ENCODE measurements around the gene SHC4.
"Not testable (repeated sequence)": the region's sequence is repeated elsewhere in the genome, so short reads cannot be mapped to it uniquely, and the experiment has no call there.

The SHC4 gene

GRCh38 chr15:48854434-48854833, 109.3 kb downstream of the SHC4 start:
- no CpG with 5 or more reads among the region's 3 CpGs for WGBS (ENCODE audit: insufficient coverage, insufficient read length)
- H3K36me3 ChIP-seq (ENCODE audit: control insufficient read depth, insufficient read depth, low read length); H3K9me3 ChIP-seq (ENCODE audit: control insufficient read depth, insufficient read depth, low read length); DNase-seq (ENCODE audit: low read depth, low spot score); H3K27ac ChIP-seq (ENCODE audit: low read length); H3K4me1 ChIP-seq (ENCODE audit: control insufficient read depth, insufficient read depth, low read length); H3K4me3 ChIP-seq (ENCODE audit: low read length); H3K27me3 ChIP-seq (ENCODE audit: control insufficient read depth, insufficient read depth, low read length): not testable (repeated sequence)

- no peak for DNase-seq (ENCODE audit: low read depth, low spot score)
- H3K4me3 ChIP-seq (ENCODE audit: low read length) = no peak overlapping the region
These were observed 111.8 kb downstream of the SHC4 start for GRCh38 chr15:48851956-48852355.

GRCh38 chr15:48850648-48851047, 113.1 kb downstream of the SHC4 start:
- Histone ChIP-seq H3K4me3 (ENCODE audit: low read length) (no peak overlapping the region), H3K4me1 (ENCODE audit: control insufficient read depth, insufficient read depth, low read length) (peaks cover 1% of the 10 kb centered on the region; the same call in 1 of the 2 replicates), H3K36me3 (ENCODE audit: control insufficient read depth, insufficient read depth, low read length) (no peaks in the 10 kb centered on the region), H3K27me3 (ENCODE audit: control insufficient read depth, insufficient read depth, low read length) (no peaks in the 10 kb centered on the region), H3K9me3 (ENCODE audit: control insufficient read depth, insufficient read depth, low read length) (no peaks in the 10 kb centered on the region), H3K27ac (ENCODE audit: low read length) (no peak overlapping the region)
- no peak for DNase-seq (ENCODE audit: low read depth, low spot score)
- WGBS (ENCODE audit: insufficient coverage, insufficient read length) = no CpG with 5 or more reads among the region's 2 CpGs

More at GRCh38 chr15:48851956-48852355, 111.8 kb downstream of the SHC4 start:
- H3K27ac ChIP-seq (ENCODE audit: low read length) = no peak overlapping the region
- no peaks in the 10 kb centered on the region for H3K36me3 ChIP-seq (ENCODE audit: control insufficient read depth, insufficient read depth, low read length)
- H3K4me1 ChIP-seq (ENCODE audit: control insufficient read depth, insufficient read depth, low read length) = peaks cover 1% of the 10 kb centered on the region; the same call in 1 of the 2 replicates
- H3K27me3 ChIP-seq (ENCODE audit: control insufficient read depth, insufficient read depth, low read length) = no peaks in the 10 kb centered on the region
- no peaks in the 10 kb centered on the region for H3K9me3 ChIP-seq (ENCODE audit: control insufficient read depth, insufficient read depth, low read length)

- Histone ChIP-seq H3K27ac (ENCODE audit: low read length) (no peak overlapping the region), H3K36me3 (ENCODE audit: control insufficient read depth, insufficient read depth, low read length) (no peaks in the 10 kb centered on the region), H3K9me3 (ENCODE audit: control insufficient read depth, insufficient read depth, low read length) (no peaks in the 10 kb centered on the region; the same call in 1 of the 2 replicates), H3K4me3 (ENCODE audit: low read length) (no peak overlapping the region), H3K27me3 (ENCODE audit: control insufficient read depth, insufficient read depth, low read length) (no peaks in the 10 kb centered on the region), H3K4me1 (ENCODE audit: control insufficient read depth, insufficient read depth, low read length) (no peaks in the 10 kb centered on the region)
- DNase-seq (ENCODE audit: low read depth, low spot score) = no peak
- no CpG with 5 or more reads among the region's 1 CpG for WGBS (ENCODE audit: insufficient coverage, insufficient read length)
These were observed 118.6 kb downstream of the SHC4 start for GRCh38 chr15:48845123-48845522.

- Histone ChIP-seq H3K27me3 (ENCODE audit: control insufficient read depth, insufficient read depth, low read length) (no peaks in the 10 kb centered on the region), H3K9me3 (ENCODE audit: control insufficient read depth, insufficient read depth, low read length) (no peaks in the 10 kb centered on the region; the same call in 1 of the 2 replicates), H3K4me3 (ENCODE audit: low read length) (no peak overlapping the region), H3K4me1 (ENCODE audit: control insufficient read depth, insufficient read depth, low read length) (no peaks in the 10 kb centered on the region), H3K27ac (ENCODE audit: low read length) (no peak overlapping the region), H3K36me3 (ENCODE audit: control insufficient read depth, insufficient read depth, low read length) (no peaks in the 10 kb centered on the region)
- no CpG with 5 or more reads among the region's 6 CpGs for WGBS (ENCODE audit: insufficient coverage, insufficient read length)
- no peak for DNase-seq (ENCODE audit: low read depth, low spot score)
These were observed 121.2 kb downstream of the SHC4 start for GRCh38 chr15:48842501-48842900.

- WGBS (ENCODE audit: insufficient coverage, insufficient read length) = no CpG with 5 or more reads among the region's 5 CpGs
- no peaks in the 10 kb centered on the region for H3K9me3 ChIP-seq (ENCODE audit: control insufficient read depth, insufficient read depth, low read length)
- no peak overlapping the region for H3K27ac ChIP-seq (ENCODE audit: low read length)
- H3K4me1 ChIP-seq (ENCODE audit: control insufficient read depth, insufficient read depth, low read length) = no peaks in the 10 kb centered on the region
- no peaks in the 10 kb centered on the region for H3K27me3 ChIP-seq (ENCODE audit: control insufficient read depth, insufficient read depth, low read length)
- H3K4me3 ChIP-seq (ENCODE audit: low read length) = no peak overlapping the region
- no peak for DNase-seq (ENCODE audit: low read depth, low spot score)
- no peaks in the 10 kb centered on the region for H3K36me3 ChIP-seq (ENCODE audit: control insufficient read depth, insufficient read depth, low read length)
These were observed 129.0 kb downstream of the SHC4 start for GRCh38 chr15:48834756-48835155.

GRCh38 chr15:48833526-48834239, 130.0 kb downstream of the SHC4 start:
- H3K4me1 ChIP-seq (ENCODE audit: control insufficient read depth, insufficient read depth, low read length) = no peaks in the 10 kb centered on the region
- no peaks in the 10 kb centered on the region for H3K27me3 ChIP-seq (ENCODE audit: control insufficient read depth, insufficient read depth, low read length)
- no peaks in the 10 kb centered on the region for H3K36me3 ChIP-seq (ENCODE audit: control insufficient read depth, insufficient read depth, low read length)
- H3K9me3 ChIP-seq (ENCODE audit: control insufficient read depth, insufficient read depth, low read length) = no peaks in the 10 kb centered on the region
- DNase-seq (ENCODE audit: low read depth, low spot score) = no peak
- H3K27ac ChIP-seq (ENCODE audit: low read length) = no peak overlapping the region
- no peak overlapping the region for H3K4me3 ChIP-seq (ENCODE audit: low read length)

GRCh38 chr15:48832648-48833047, 131.1 kb downstream of the SHC4 start:
- Histone ChIP-seq H3K9me3 (ENCODE audit: control insufficient read depth, insufficient read depth, low read length) (no peaks in the 10 kb centered on the region), H3K4me1 (ENCODE audit: control insufficient read depth, insufficient read depth, low read length) (no peaks in the 10 kb centered on the region), H3K27me3 (ENCODE audit: control insufficient read depth, insufficient read depth, low read length) (no peaks in the 10 kb centered on the region), H3K4me3 (ENCODE audit: low read length) (no peak overlapping the region), H3K36me3 (ENCODE audit: control insufficient read depth, insufficient read depth, low read length) (no peaks in the 10 kb centered on the region), H3K27ac (ENCODE audit: low read length) (no peak overlapping the region)
- no peak for DNase-seq (ENCODE audit: low read depth, low spot score)

GRCh38 chr15:48828906-48829305, 134.8 kb downstream of the SHC4 start:
- H3K27ac ChIP-seq (ENCODE audit: low read length) = no peak overlapping the region
- H3K36me3 ChIP-seq (ENCODE audit: control insufficient read depth, insufficient read depth, low read length) = no peaks in the 10 kb centered on the region
- no peak for DNase-seq (ENCODE audit: low read depth, low spot score)
- no peaks in the 10 kb centered on the region for H3K4me1 ChIP-seq (ENCODE audit: control insufficient read depth, insufficient read depth, low read length)
- no peaks in the 10 kb centered on the region for H3K9me3 ChIP-seq (ENCODE audit: control insufficient read depth, insufficient read depth, low read length)
- H3K4me3 ChIP-seq (ENCODE audit: low read length) = no peak overlapping the region
- no peaks in the 10 kb centered on the region for H3K27me3 ChIP-seq (ENCODE audit: control insufficient read depth, insufficient read depth, low read length)

- no peaks in the 10 kb centered on the region; the same call in 1 of the 2 replicates for H3K4me1 ChIP-seq (ENCODE audit: control insufficient read depth, insufficient read depth, low read length)
- no peaks in the 10 kb centered on the region for H3K9me3 ChIP-seq (ENCODE audit: control insufficient read depth, insufficient read depth, low read length)
- no peak overlapping the region for H3K4me3 ChIP-seq (ENCODE audit: low read length)
- H3K36me3 ChIP-seq (ENCODE audit: control insufficient read depth, insufficient read depth, low read length) = no peaks in the 10 kb centered on the region
- no peaks in the 10 kb centered on the region for H3K27me3 ChIP-seq (ENCODE audit: control insufficient read depth, insufficient read depth, low read length)
- H3K27ac ChIP-seq (ENCODE audit: low read length) = no peak overlapping the region
- DNase-seq (ENCODE audit: low read depth, low spot score) = no peak
- no CpG with 5 or more reads among the region's 4 CpGs for WGBS (ENCODE audit: insufficient coverage, insufficient read length)
These were observed 135.2 kb downstream of the SHC4 start for GRCh38 chr15:48828471-48828870.

- H3K4me1 ChIP-seq (ENCODE audit: control insufficient read depth, insufficient read depth, low read length) = no peaks in the 10 kb centered on the region; the same call in 1 of the 2 replicates
- DNase-seq (ENCODE audit: low read depth, low spot score) = no peak
- H3K9me3 ChIP-seq (ENCODE audit: control insufficient read depth, insufficient read depth, low read length) = no peaks in the 10 kb centered on the region
- H3K4me3 ChIP-seq (ENCODE audit: low read length) = no peak overlapping the region
- no CpG with 5 or more reads among the region's 1 CpG for WGBS (ENCODE audit: insufficient coverage, insufficient read length)
- H3K27me3 ChIP-seq (ENCODE audit: control insufficient read depth, insufficient read depth, low read length) = no peaks in the 10 kb centered on the region
- no peak overlapping the region for H3K27ac ChIP-seq (ENCODE audit: low read length)
- H3K36me3 ChIP-seq (ENCODE audit: control insufficient read depth, insufficient read depth, low read length) = no peaks in the 10 kb centered on the region
These were observed 138.6 kb downstream of the SHC4 start for GRCh38 chr15:48825075-48825474.
